Prostate gland (tissue), 2 donors: Measurements from ENCODE around the gene GALNT2. TPM values are rescaled to one million over a fixed set of nuclear protein-coding genes. Genes with fewer than 3 reads are reported as not detected.

Experiments
- DNase-seq: peaks from one replicate; pipeline ENCODE4 v3.0.0-alpha.2; 2019; ENCODE audit warnings: low spot score
- H3K27ac ChIP-seq, 2 donors: fragments of 200-600 bp; sonication (generic); 2 replicates each; pipeline ENCODE4 v1.5.1; 2017 to 2019
- H3K27me3 ChIP-seq: fragments of 200-600 bp; sonication (generic); replicated peaks from 2 replicates; pipeline ENCODE4 v1.5.1; 2019; ENCODE audit not compliant: insufficient read depth
- H3K36me3 ChIP-seq, 2 donors: fragments of 200-600 bp; sonication (generic); 1 replicate in 1 of 2; 2 replicates in 1 of 2; pipeline versions ENCODE4 v1.5.1 to v1.8.1; 2017 to 2019
- H3K4me1 ChIP-seq: fragments of 200-600 bp; sonication (generic); replicated peaks from 2 replicates; pipeline ENCODE4 v1.5.1; 2019
- H3K4me3 ChIP-seq, 2 donors: fragments of 200-600 bp; sonication (generic); 2 replicates each; pipeline ENCODE4 v1.5.1; 2017 to 2019
- H3K9me3 ChIP-seq: fragments of 200-600 bp; sonication (generic); 2 replicates; pipeline ENCODE4 v1.5.1; 2017
- CTCF ChIP-seq, 4 experiments: fragments of 200-600 bp in 2 of 4; fragments of 450-650 bp in 2 of 4; sonication (generic) in 2 of 4; IDR thresholded peaks; 1 replicate in 3 of 4; 2 replicates in 1 of 4; pipeline ENCODE4 v1.5.1; 2016 to 2019; ENCODE audit warnings: antibody characterized with exemption in 4 of 4, mild to moderate bottlenecking in 2 of 4, moderate library complexity in 2 of 4
- POLR2A ChIP-seq: fragments of 450-650 bp; IDR thresholded peaks from one replicate; pipeline ENCODE4 v1.6.1; 2016; ENCODE audit warnings: antibody characterized with exemption, mild to moderate bottlenecking
- POLR2AphosphoS5 ChIP-seq: sonication (generic); formaldehyde crosslinking; IDR thresholded peaks from one replicate; pipeline ENCODE4 v1.6.1; 2017; ENCODE audit warnings: antibody characterized with exemption
- WGBS: methylation state at CpG from one replicate; pipeline ENCODE4 v1.1.5; 2018; 5-methylcytosine and 5-hydroxymethylcytosine counted together
- intact Hi-C: fragments of 100-400 bp; cut with DNase I; formaldehyde crosslinking; loops from one replicate; pipeline ENCODE4 v1.14.2; 2022
- total RNA-seq, 2 donors: library from RNA; depleted of rRNA; stranded (reverse); fragments of >200 nt; gene quantifications; one replicate each; pipeline ENCODE4 v1.1.0, GENCODE V29; 2016

The GALNT2 gene
- total RNA-seq, 2 donors from 2014 or later, result 34.1 to 125 TPM

DNA sequence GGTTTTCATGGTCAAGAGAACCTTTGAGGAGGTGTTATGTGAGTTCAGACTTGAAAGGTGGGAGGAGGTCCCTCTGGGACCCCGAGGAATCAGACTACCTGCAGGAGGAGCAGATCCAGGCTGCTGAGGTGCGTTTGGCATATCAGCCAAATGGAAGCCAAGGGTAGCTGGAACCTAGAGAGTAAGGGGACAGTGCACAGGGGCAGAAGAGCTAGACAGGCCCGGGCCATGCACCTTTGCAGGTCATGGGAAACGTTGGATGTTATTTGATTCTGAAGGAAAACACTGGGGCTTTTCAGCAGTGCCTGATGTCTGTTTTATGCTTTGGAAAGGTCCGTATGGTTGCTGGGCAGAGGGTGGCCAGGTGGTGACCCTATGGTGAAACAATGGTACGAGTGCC is 189.9 kb downstream of the GALNT2 start:
- 87% methylated on average over 6 of the region's 6 CpGs for WGBS
- no peak for TF ChIP-seq POLR2AphosphoS5
- no peak for TF ChIP-seq CTCF (IDR thresholded peaks at IDR 0.05)
- TF ChIP-seq POLR2A, result no peak
- no peak for DNase-seq
- Histone ChIP-seq H3K9me3 (no peaks in the 10 kb centered on the region), H3K27me3 (no peaks in the 10 kb centered on the region), H3K27ac (no peak overlapping the region), H3K36me3 (no peaks in the 10 kb centered on the region), H3K4me1 (no peaks in the 10 kb centered on the region), H3K4me3 (no peak overlapping the region)
- intact Hi-C loops, result no loop called here

DNA sequence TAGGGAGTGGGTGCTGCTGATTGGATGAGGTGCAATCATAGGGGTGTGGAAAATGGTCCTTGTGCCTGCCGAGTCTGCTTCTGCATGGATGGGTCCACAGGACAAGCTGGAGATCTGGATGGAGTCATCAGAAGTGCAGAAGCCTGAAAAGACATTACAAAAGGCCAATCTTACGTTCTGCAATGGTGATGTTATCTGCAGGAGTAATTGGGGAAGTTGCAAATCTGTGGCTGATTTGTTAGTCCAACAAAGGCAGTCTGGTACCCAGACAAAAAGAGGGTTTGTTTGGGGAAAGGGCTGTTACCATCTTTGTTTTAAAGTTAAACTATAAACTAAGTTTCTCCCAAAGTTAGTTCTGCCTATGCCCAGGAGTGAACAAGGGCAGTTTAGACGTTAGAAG is 192.6 kb downstream of the GALNT2 start:
- no peaks in the 10 kb centered on the region for H3K9me3 ChIP-seq
- TF ChIP-seq POLR2AphosphoS5 (no peak), POLR2A (no peak), CTCF (IDR thresholded peaks at IDR 0.05) (no peak)
- H3K27me3 ChIP-seq, result no peaks in the 10 kb centered on the region
- 83% methylated on average over 3 of the region's 3 CpGs for WGBS
- no peak overlapping the region for H3K27ac ChIP-seq
- intact Hi-C loops, result no loop called here
- no peaks in the 10 kb centered on the region for H3K4me1 ChIP-seq
- no peak overlapping the region for H3K4me3 ChIP-seq
- H3K36me3 ChIP-seq, result peaks cover 0 to 14% of the 10 kb centered on the region in 2 donors
- DNase-seq, result no peak

DNA sequence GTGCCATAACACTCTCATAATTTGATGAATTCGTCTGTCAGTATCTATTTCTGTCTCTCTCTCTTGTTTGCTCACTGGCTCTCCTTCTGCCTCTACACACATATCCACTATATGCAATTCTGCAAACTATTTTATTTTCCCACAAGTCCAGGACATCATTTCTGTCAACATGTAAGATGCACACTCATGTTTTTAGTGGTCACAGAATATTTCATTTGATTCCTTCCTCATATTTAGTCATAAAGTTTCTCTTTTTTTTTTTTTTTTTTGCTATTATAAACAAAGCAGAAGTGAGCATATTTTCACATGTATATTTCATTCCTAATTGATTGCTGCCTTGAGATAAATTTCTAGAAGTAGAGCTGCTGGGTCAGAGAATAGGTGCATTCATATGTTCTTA is 193.8 kb downstream of the GALNT2 start:
- TF ChIP-seq CTCF (IDR thresholded peaks at IDR 0.05) (no peak), POLR2A (no peak), POLR2AphosphoS5 (no peak)
- no peaks in the 10 kb centered on the region for H3K9me3 ChIP-seq
- H3K27me3 ChIP-seq, result no peaks in the 10 kb centered on the region
- intact Hi-C loops, result no loop called here
- H3K36me3 ChIP-seq, result peaks cover 0 to 14% of the 10 kb centered on the region in 2 donors
- no peak overlapping the region for H3K4me3 ChIP-seq
- WGBS, result 54% methylated on average over 1 of the region's 1 CpG
- H3K4me1 ChIP-seq, result no peaks in the 10 kb centered on the region
- DNase-seq, result no peak
- no peak overlapping the region for H3K27ac ChIP-seq

DNA sequence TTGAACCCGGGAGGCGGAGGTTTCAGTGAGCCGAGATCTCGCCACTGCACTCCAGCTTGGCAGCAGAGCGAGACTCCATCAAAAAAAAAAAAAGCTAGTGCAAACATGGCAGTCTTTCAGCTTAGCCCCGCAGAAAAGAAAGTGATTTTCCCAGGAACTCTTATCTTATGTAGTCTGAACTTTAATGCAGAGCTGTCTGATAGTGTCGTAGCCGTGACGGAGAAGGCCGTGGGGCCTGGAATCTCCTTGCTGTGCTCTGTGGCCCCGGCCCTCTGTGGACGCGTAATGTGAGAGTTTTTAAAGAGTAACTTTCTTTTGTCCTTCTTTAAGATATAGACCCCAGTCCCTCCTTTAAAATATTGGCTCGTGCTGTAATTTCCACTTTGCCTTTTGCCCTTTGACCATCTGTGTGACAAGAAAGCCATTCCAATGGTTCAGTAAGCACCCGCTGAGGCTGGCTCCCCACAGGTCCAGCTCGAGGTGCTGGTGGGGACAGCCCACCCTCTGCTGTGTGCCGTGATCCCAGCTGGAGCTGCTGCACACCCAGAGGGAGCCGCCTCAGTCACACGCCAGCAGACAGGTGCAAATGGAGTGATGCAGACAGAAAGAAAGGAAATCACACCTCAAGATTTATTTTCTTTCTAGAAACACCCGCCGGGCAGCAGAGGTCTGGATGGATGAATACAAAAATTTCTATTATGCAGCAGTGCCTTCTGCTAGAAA is 195.1 kb downstream of the GALNT2 start:
- 85% methylated on average over 21 of the region's 21 CpGs for WGBS
- Histone ChIP-seq H3K9me3 (no peaks in the 10 kb centered on the region), H3K27me3 (no peaks in the 10 kb centered on the region), H3K4me1 (no peaks in the 10 kb centered on the region), H3K36me3 (peaks cover 0 to 14% of the 10 kb centered on the region in 2 donors), H3K27ac (no peak overlapping the region), H3K4me3 (no peak overlapping the region)
- intact Hi-C loops, result no loop called here
- no peak for DNase-seq
- TF ChIP-seq POLR2AphosphoS5 (no peak), CTCF (IDR thresholded peaks at IDR 0.05) (no peak), POLR2A (no peak)

DNA sequence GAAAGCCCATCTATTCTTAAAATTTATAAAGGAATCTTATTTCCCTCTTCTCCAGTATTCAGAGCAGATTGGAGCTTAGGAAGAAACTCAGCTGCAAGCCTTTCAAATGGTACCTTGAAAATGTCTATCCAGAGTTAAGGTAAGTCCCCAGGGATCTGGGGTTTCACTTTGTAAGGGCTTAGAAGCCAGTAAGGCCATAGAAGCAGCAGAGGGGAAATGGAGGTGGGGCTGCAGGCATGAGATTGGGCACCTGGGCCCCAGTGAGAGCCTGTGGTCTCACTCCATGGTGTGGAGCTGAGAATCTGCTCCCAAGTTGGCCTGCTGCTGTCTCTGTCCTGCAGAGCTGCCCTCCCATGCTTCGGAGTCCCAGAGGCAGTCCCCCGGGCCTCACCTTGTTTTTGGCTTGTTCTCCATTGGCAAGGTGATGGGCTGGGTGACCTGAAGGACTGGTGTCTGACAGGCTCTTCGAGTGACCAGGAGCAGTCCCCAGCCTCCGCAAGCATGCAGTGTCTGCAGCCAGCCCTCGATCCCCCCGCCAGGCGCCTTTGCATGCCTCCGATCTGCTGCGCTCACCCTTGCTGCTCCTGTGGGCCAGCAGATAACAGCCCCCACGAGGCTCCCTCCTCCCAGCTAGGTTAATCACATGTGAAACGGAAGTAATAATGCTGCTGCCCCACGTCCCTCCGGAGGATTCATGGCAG is 196.0 kb downstream of the GALNT2 start:
- no peaks in the 10 kb centered on the region for H3K9me3 ChIP-seq
- WGBS, result 92% methylated on average over 13 of the region's 13 CpGs
- no peak for DNase-seq

More for the DNA sequence above, 196.0 kb downstream of the GALNT2 start:
- Histone ChIP-seq H3K4me1 (no peaks in the 10 kb centered on the region), H3K27ac (no peak overlapping the region), H3K4me3 (no peak overlapping the region), H3K27me3 (no peaks in the 10 kb centered on the region), H3K36me3 (peaks cover 0 to 14% of the 10 kb centered on the region in 2 donors)
- intact Hi-C loops, result no loop called here
- TF ChIP-seq CTCF (IDR thresholded peaks at IDR 0.05) (no peak), POLR2A (no peak), POLR2AphosphoS5 (no peak)
